GM19467 (cell line): ENCODE data around the gene MAP2K3.
"Not testable (repeated sequence)": the region's sequence is repeated elsewhere in the genome, so short reads cannot be mapped to it uniquely, and the experiment has no call there.

Experiments
- ATAC-seq: cut with Tn5 transposase; IDR thresholded peaks from one replicate; pipeline ENCODE4 v1.9.1; 2021; ENCODE audit warnings: mild to moderate bottlenecking, moderate library complexity; ENCODE audit not compliant: unreplicated experiment

Gene MAP2K3

DNA sequence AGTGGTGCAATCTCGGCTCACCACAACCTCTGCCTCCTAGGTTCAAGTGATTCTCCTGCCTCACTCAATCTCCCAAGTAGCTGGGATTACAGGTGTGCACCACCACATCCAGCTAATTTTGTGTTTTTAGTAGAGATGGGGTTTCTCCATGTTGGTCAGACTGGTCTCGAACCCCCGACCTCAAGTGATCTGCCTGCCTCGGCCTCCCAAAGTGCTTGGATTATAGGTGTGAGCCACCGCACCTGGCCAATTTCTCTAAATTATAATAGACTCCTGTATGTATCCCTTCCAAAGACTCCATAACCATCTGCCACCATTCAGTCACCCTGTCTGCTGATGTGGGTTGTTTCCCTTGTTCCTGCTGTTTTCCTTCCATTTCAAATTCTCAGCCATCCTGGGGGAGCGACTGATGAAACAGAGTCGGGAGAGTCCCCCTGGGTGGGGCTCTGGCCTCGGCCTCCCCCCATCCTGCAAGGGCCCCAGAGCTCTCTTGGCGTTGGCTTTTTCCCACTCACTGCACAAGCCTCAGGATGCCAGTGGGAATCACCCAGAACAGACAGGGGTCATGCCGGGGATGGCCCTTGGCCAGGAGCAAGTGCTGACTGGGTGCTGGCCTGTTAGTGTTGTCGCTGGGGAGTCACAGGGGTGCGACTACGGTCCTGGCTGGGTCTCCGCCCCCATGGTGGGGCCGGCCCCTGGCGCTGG, 25.7 kb downstream of the MAP2K3 start:
- not testable (repeated sequence) for ATAC-seq

DNA sequence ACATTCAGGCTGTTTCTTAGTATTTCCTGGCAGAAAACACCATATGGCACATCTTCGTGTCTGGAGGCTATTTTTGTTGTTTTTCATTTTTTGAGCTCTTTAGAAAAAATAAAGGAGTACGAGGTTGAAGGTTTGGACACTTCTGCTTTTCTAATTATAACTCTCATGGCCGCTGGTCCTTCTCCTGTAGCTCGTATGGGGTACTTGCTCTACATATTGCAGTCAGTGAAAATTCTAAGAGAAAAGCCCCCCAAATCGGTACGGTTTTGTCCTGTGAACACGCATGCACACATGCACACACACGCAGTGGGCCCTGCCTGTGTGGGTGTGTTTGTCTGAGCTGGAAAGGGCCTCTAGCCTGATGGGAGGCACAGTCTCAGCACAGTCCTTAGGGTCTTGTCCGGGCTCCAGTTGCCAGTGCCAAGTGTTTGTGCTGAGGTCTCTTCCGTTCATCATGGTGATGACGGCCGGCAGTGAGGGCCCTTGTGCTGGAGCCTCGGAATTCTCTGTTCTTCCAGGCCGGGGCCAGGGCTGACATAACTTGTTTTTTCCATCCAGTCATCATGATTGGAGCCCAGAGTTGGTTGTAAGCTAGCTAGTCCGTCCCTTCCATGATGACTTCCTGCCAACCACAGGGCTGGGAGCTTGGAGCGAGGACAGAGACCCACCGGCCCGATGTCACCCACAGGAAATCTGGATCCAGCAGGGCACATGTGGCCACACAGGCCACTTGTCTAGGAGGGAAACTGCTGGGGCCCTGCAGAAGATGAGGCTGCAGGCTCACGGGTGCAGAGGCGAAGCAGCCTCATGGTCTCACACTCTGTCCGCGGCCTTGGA, 26.5 kb downstream of the MAP2K3 start:
- not testable (repeated sequence) for ATAC-seq

DNA sequence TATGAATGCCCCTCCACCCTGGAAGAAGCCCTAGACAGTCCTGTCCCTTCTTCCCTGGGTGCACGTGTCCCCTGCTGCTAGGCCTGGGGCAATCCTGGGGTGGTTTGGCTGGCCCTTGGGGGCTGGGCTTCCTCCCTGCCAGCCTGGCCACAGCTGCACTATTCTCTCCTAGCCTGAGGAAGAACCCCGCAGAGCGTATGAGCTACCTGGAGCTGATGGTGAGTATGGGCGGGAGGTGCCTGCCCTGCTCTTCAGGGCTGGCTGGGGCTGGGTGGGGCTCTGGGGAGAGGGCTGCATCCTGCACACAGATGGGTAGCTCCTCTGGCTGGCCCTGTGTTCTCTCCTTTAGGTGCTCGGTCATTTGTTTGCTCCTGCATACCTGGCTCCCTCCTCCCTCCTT, 28.8 kb downstream of the MAP2K3 start:
- no peak for ATAC-seq

DNA sequence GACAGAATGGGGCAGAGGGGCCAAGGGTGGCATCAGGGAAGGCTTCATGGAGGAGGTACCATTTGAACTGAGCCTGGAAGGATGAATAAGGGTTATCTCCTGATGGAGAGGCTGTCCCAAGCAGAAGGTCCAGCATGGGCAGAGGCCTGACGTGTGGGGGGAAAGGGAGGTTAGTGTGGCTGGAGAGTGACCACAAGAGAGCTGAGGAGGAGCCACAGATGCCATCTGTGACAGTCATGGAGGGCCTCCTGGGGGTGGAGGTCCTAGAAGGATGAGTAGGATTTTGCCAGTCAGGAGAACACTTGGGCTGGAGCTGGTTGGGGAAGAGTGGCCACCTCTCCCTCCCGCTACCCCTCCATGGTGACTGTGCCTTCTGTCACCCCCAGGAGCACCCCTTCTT, 29.2 kb downstream of the MAP2K3 start:
- ATAC-seq: not testable (repeated sequence)

DNA sequence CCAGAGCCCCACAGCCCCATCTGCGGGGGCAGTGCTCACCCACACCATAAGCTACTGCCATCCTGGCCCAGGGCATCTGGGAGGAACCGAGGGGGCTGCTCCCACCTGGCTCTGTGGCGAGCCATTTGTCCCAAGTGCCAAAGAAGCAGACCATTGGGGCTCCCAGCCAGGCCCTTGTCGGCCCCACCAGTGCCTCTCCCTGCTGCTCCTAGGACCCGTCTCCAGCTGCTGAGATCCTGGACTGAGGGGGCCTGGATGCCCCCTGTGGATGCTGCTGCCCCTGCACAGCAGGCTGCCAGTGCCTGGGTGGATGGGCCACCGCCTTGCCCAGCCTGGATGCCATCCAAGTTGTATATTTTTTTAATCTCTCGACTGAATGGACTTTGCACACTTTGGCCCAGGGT, 29.8 kb downstream of the MAP2K3 start:
- not testable (repeated sequence) for ATAC-seq

DNA sequence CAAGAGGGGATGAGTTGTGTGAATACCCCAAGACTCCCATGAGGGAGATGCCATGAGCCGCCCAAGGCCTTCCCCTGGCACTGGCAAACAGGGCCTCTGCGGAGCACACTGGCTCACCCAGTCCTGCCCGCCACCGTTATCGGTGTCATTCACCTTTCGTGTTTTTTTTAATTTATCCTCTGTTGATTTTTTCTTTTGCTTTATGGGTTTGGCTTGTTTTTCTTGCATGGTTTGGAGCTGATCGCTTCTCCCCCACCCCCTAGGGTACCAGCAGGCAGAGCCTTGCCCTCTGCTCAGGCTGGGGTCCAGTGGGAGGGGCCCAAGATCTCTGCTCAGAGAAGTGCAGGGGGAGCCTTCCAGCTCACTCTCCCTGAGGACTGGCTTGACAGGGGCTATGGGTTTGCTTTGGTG, 30.2 kb downstream of the MAP2K3 start:
- ATAC-seq: not testable (repeated sequence)

DNA sequence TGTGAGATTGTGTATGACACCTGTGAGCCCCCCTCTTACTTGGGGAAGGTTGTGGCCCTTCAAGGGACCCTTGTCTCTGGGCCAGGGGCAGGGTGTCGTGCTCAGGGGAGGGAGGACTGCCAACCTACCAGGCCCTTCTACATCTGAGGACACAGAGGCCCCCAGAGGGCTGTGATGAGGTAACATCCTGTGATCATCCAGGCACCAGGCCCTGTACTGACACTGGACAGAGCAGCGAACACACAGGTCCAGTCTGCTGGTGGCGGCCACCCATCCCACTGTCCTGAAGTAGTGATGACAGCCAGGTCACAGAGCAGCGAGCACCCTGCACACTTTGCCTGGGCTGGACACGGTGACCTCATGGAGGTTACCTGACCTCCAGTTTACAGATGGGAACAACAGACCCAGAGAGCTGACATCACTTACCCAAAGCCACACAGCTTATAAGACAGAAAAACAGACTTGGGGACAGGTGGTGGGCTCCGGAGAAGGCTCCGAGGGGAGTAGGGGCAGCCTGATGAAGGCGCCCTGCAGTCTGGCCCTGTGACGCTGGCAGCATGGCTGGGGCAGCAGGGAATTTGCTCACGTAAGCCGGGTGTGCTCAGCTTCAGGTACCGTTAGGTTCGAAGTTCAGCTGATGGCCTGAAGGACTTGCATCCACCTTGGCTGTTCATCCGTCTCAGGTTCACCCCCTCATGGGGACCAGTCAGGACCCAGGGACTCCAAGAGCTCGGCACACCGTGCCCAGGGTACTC, 30.9 kb downstream of the MAP2K3 start:
- not testable (repeated sequence) for ATAC-seq

DNA sequence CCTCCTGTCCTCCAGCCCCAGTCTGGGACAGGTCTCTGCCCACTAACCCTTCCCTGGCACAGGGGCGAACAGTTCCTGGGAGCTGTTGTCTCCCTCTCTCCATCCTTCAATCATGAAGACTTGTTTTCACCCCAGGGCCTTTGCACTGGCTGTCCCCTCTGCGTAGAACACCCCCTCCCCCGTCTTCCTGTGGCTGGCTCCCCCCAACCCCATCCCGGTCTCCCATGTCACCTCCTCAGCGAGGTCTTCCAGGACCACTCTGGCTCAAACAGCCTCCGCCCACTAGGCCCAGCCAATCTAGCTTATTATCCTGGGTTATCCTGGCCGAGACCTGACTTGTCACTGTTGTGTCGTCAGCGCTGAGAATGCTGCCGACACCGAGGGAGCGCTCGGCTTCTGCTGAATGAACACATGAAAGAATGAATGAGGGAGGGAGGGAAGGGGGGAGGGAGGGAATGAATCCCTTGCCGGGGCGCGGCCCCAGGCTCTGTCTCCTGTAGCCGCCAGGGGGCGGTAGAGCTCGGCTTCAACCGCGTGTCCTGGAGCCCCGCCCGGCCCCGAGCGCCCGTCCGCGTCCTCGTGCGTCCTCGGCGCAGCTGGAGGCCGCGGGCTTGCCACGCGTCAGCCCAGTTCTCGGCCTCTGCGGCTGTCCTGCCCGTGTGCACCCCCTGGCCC, 31.8 kb downstream of the MAP2K3 start:
- ATAC-seq: not testable (repeated sequence)

DNA sequence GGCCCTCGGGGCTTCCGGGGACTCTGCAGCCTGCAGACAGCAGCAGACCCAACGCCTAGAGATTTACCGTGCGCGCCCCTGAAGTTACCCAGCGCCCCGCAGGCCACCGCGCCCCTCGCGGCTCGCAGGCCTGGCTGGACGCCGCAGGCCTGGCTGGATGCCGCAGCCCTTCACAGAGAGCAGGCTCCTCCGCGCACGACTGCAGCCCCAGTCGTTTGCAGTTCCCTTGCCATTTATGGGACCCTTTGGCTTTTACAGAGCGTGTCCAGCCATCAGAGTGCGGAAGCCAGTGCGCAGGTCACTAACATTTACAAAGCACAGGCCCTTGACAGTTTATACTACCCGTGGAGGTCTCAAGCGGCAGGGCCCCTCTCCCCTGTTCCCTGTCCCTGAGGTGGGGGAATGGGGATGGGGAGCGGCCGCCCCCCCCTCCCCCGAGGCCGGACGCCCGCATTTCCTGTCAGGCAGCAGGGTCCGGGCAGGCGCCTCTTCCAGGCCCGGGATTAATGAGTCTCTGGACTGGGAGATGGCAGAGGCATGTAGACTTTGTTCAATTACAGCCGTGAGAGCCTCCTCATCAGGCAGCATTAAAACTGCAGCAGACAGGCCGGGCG, 32.5 kb downstream of the MAP2K3 start:
- not testable (repeated sequence) for ATAC-seq

DNA sequence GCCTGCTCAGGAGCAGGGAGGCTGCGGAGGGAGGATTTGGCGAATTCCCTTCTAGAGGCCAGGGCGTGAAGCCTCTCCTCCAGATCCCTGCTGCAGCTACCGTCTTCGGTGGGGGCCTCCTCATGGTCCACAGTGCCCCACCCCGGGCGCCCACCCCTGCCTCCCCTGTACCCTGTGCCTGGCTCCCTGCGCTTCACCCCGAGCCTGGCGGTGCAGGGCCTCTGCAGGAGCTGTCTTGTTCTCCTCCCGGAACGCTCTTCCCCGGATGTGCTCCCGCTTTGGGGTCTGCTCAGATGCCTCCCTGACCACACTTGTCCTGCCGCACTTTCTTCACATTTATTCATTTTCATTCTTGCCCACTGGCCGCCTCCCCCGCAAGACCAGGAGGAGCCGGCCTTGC, 33.3 kb downstream of the MAP2K3 start:
- not testable (repeated sequence) for ATAC-seq

DNA sequence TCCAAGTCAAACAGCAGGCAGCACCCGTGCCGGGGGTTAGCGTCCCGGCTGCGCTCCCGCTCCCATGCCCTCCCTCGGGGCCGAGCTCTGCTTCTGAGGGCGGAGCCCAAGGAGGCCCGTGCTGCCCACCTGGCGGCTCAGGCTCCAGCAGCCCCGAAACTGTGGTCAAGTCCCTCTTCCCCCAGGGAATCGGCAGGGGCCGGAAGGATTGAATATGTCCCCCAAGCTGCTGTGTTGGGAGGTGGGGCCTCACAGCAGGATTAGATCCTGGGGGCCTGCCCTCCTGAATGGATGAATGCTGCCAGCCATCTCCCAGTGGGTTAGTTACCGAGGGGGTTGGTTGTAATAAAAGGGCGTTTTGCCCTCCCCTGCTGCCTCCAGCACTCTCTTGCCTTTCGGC, 33.9 kb downstream of the MAP2K3 start:
- no peak for ATAC-seq

DNA sequence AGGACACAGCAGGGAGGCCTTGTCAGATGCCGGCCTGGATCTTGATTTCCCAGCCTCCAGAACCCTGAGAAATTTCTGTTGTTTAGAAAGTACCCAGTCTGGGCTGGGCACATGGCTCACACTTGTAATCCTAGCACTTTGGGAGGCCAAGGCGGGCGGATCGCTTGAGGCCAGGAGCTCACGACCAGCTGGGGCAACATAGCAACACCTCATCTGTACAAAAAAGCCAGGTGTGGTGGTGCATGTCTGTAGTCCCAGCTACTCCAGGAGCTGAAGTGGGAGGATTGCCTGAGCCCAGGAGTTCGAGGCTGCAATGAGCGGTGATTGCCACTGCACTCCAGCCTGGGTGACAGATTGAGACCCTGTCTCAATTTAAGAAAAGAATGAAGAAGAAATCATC, 34.3 kb downstream of the MAP2K3 start:
- not testable (repeated sequence) for ATAC-seq

DNA sequence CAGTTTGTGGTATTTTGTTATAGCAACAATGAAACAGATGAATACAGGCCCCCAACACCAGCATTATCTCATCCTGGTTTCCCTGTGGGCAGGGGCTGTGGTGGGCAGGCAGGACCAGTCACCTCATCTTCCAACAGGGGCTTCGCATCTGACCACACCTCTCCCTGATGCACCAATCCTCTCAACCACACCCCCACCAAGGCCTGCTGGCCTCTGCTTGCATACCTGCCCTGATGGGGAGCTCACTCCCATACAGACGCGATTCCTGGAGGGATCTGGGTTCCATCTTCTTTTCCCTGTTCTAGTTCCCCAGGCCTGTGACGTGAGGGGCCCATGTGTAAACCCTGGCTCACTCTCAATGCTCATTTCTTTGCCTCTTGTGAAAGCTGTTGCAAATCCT, 34.7 kb downstream of the MAP2K3 start:
- ATAC-seq: not testable (repeated sequence)

DNA sequence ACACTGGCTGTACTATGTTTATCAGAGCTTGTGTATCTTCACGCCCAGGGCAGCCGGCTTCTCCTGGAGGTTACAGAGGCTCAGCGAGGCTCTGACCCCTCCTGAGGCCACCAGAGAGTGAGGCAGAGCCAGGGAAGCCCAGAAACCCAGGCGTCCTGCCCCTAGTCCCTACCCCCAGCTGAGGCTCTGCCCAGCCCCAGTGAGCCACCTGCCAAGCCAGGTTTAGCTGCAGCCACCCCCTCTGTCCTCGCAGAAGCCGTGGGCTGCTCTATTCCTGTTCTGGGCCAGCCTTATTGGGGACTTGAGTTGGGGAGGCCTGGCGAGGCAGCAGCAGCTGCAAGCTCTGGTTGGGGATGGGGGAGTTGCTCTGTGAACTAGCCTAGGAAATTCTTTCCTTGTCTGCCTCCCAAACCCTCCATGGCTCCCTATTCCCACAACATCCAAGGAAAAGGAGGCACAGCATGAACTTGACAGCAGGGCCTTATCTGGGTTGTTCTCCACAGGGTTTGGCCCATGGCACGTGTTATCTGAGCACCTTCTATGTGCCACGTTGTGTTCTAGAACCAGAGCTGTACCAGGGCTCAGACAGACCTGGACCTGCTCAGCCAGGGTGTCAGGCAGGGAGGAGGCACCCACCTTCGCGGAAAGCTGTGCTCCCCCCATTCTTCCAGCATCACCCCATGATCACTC, 35.3 kb downstream of the MAP2K3 start:
- not testable (repeated sequence) for ATAC-seq

DNA sequence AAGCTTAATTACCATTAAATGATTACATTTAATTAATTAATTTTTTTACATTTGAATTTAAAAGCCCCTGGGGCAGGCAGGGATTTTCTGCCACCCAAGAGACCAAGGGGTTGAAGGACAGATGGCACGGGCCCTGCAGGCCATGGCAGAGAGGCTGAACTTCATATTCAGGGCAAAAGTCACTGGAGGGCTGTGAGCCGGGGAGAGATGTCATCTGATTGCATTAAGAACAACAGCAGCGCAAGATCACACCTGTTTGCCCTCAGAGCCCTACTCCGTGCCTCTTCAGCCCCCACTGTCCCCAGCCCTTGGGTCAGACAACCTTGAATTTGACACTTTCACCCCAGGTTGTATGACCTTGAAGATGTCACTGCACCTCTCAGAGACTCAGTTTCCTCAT, 35.9 kb downstream of the MAP2K3 start:
- not testable (repeated sequence) for ATAC-seq

DNA sequence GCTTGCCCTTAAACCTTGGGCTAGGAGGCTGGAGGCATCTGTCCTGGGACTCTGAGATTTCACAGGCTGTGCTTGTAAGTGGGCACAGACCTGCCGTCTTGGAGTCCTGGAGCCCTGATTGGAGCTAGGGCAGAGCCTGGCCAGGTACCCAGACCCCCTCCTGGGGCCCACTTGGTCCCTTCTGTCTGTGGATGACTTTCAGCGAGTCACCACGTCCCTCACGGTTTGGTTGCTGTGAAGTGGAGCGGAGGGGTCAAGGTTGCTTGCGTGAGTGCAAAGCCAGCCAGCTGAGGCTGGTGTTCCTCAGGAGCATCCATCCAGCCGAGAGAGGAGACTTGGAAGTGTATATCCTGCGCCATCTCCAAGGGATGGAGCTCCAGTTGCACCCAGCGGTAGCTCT, 36.5 kb downstream of the MAP2K3 start:
- not testable (repeated sequence) for ATAC-seq

DNA sequence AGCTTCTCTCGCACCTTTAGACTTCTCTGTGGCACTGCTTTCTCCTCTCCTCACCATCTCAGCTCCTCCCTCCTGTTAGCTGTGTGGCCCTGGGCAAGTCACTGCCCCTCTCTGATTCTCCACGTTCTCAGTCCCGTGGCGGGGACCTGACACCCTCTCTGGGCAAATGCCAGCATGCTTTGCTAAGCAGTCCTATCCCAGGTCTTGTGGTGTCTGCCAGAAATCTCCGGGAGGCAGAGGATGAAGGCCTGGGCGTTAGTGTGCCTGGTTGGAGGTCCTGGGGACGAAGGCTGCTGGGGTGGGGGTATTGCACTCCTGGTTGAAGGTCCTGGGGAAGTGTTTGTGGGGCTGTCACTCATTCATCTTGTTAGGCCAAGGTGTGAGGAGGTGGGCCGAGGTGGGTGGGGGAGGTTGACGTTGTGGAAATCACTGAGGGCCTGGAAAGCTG, 37.3 kb downstream of the MAP2K3 start:
- not testable (repeated sequence) for ATAC-seq

DNA sequence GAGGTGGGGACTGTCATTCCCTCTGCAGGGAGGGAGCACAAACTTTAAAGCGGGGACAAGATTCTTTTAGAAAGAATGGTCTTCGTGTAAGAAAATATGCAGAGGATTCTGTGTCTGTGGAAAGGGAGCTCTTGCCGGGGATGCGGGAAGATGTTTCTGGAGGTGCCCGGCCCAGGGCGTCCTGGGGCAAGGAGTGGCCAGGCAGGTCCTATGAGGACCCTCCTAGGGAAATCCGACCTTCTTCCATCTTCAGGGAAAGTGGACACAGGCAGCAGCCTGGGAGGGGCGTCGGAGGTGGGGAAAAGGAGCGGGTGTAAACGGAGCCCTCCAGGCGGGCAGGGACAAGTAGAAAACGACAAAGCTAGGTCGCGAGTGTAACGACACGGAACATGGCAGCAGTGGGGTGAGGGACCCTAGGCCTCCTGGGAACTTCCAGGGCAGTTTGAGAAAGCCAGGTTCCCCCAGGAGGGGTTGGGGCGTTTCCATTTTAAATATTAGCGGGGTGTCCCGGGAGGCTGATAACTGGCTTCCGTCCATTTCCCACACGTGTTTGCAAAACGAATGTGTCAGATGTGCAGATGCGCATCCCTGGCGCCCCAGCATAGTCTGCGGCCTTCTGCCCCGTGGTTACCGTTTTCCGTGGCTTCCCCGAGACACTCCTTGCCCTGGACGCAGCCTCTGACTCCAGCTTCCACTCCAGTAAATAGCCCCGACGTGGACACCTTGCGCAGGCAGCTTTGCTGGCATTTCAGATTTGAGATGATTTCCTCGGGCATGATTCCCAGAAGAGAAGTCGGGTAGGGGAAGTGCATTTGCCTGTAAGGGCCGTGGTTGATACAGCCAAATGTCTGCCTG, 39.0 kb downstream of the MAP2K3 start:
- not testable (repeated sequence) for ATAC-seq

DNA sequence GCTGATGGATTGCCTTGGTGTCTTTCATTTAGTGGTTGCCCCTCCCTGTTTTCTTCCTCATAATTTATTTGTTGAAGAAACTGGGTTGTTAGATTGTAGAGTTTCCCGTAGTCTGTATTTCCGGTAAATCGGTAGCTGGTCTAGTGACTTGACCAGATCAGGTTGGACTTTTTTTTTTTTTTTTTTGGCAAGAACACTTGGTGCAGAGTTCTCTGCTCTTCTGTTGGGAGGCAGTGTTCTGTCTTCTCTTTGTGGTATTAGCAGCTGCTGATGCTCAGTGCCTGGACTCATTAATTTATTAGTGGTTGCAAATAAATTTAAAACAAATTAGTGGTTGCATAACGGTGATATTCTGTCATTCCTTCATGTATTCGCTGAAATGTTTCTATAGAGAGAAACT, 40.2 kb downstream of the MAP2K3 start:
- not testable (repeated sequence) for ATAC-seq
